ENCODE results near the gene NAA40. TPM values are rescaled to one million over a fixed set of nuclear protein-coding genes. Genes with fewer than 3 reads are reported as not detected.
A peak's percentile ranks its signal among the peaks of the same experiment; 100 is the strongest.

Gene NAA40
- total RNA-seq, 1 donor from 2014 or later = 20.4 TPM

DNA sequence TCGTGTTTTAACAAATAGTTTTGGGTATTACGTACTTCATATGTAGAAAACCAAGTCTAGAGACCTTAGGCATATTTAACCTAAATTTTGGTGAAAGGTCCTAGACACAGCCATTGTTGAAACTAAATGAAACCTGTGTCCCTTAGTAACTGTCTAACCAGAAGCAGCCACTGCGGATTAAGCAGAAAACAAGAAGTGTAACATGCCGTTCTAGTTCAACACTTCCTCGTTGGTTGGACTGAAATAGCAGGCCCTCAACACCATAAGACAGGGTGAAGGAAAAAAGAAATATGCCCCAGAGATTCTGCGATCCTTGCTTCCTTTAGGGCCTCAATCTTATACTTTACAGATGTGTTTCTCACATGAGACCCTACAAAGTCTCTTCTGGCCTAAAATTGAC lies 2.0 kb downstream of the NAA40 start:
- Histone ChIP-seq H3K27ac (no peak overlapping the region), H3K36me3 (no peaks in the 10 kb centered on the region), H3K4me3 (no peak overlapping the region), H3K4me1 (peaks cover 37% of the 10 kb centered on the region), H3K9me3 (no peaks in the 10 kb centered on the region), H3K27me3 (ENCODE audit: low read depth) (no peaks in the 10 kb centered on the region)
- ATAC-seq (no peak), DNase-seq (no peak)
- no peak for TF ChIP-seq CTCF (IDR thresholded peaks at IDR 0.05)
- intact Hi-C loops (cut with DNase I) = loop anchor here (10.0 kb wide), 1 partner anchor 106 kb away; the partner anchor contains the start of gene MARK2

- Histone ChIP-seq H3K4me1 (peaks cover 39% of the 10 kb centered on the region), H3K27ac (no peak overlapping the region), H3K4me3 (no peak overlapping the region), H3K27me3 (ENCODE audit: low read depth) (no peaks in the 10 kb centered on the region), H3K36me3 (peaks cover 10% of the 10 kb centered on the region), H3K9me3 (no peaks in the 10 kb centered on the region)
- no peak for TF ChIP-seq CTCF (IDR thresholded peaks at IDR 0.05)
- intact Hi-C loops (cut with DNase I) = loop anchor here (10.0 kb wide), 1 partner anchor 107 kb away; the partner anchor contains the start of gene MARK2
- no peak for DNase-seq
- no peak for ATAC-seq
Observed at GRCh38 chr11:63941901-63942300, 3.1 kb downstream of the NAA40 start.

GRCh38 chr11:63942803-63943202 lies 4.0 kb downstream of the NAA40 start:
- ATAC-seq (no peak), DNase-seq (no peak)
- no peak overlapping the region for H3K27ac ChIP-seq
- peaks cover 14% of the 10 kb centered on the region for H3K36me3 ChIP-seq
- no peak overlapping the region for H3K4me3 ChIP-seq
- H3K4me1 ChIP-seq = peaks cover 39% of the 10 kb centered on the region
- intact Hi-C loops (cut with DNase I) = loop anchor here (10.0 kb wide), 1 partner anchor 108 kb away; the partner anchor contains the start of gene MARK2
- H3K27me3 ChIP-seq (ENCODE audit: low read depth) = no peaks in the 10 kb centered on the region
- H3K9me3 ChIP-seq = no peaks in the 10 kb centered on the region
- no peak for TF ChIP-seq CTCF (IDR thresholded peaks at IDR 0.05)

DNA sequence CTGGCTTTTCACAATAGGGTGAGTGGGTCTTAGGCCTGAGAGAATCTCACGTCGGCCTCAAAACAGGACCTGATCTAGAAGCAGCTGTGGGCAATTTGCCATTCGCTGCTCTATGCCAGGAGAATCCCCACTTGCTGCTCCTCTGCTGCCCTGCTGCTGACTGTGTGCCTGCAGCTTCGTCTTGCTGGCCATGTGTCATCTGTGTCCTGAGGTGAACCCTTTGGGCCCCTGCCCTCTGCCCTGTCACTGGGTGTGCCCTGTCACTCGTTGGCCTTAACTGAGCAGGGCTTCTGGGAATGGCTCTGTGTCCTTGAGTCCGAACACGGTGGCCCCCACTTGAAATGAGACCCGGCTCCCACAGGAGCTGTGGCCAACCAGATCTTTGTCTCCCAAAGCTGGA lies 6.2 kb downstream of the NAA40 start:
- intact Hi-C loops (cut with DNase I) = loop anchor here (10.0 kb wide), 1 partner anchor 110 kb away; the partner anchor contains the start of gene MARK2
- ATAC-seq = peak in 1 of 2 donors; percentile 36
- Histone ChIP-seq H3K4me3 (no peak overlapping the region), H3K36me3 (peaks cover 20% of the 10 kb centered on the region), H3K9me3 (no peaks in the 10 kb centered on the region), H3K27ac (peak overlapping the region; percentile 4), H3K4me1 (peaks cover 26% of the 10 kb centered on the region), H3K27me3 (ENCODE audit: low read depth) (no peaks in the 10 kb centered on the region)
- TF ChIP-seq CTCF (IDR thresholded peaks at IDR 0.05) = no peak
- DNase-seq = no peak

- ATAC-seq (peak; percentile 88 to 94), DNase-seq (peak; percentile 65)
- no peaks in the 10 kb centered on the region for H3K27me3 ChIP-seq (ENCODE audit: low read depth)
- TF ChIP-seq CTCF (IDR thresholded peaks at IDR 0.05) = peak; percentile 78
- intact Hi-C loops (cut with DNase I) = loop anchor here (10.0 kb wide), 1 partner anchor 111 kb away; the partner anchor contains the start of gene MARK2
- no peak overlapping the region for H3K4me3 ChIP-seq
- peaks cover 25% of the 10 kb centered on the region for H3K36me3 ChIP-seq
- H3K27ac ChIP-seq = peak overlapping the region; percentile 4
- H3K4me1 ChIP-seq = peaks cover 20% of the 10 kb centered on the region
- no peaks in the 10 kb centered on the region for H3K9me3 ChIP-seq
Observed at GRCh38 chr11:63945477-63946163, 6.8 kb downstream of the NAA40 start.

Measured in lower lobe of right lung (tissue), 2 donors.